ENCODE data around the gene EPHA2. TPM values are rescaled to one million over a fixed set of nuclear protein-coding genes. Genes with fewer than 3 reads are reported as not detected.
A peak's percentile ranks its signal among the peaks of the same experiment; 100 is the strongest.

The EPHA2 gene
- polyA plus RNA-seq (2013): 27.6 and 30.3 TPM in 2 replicates

DNA sequence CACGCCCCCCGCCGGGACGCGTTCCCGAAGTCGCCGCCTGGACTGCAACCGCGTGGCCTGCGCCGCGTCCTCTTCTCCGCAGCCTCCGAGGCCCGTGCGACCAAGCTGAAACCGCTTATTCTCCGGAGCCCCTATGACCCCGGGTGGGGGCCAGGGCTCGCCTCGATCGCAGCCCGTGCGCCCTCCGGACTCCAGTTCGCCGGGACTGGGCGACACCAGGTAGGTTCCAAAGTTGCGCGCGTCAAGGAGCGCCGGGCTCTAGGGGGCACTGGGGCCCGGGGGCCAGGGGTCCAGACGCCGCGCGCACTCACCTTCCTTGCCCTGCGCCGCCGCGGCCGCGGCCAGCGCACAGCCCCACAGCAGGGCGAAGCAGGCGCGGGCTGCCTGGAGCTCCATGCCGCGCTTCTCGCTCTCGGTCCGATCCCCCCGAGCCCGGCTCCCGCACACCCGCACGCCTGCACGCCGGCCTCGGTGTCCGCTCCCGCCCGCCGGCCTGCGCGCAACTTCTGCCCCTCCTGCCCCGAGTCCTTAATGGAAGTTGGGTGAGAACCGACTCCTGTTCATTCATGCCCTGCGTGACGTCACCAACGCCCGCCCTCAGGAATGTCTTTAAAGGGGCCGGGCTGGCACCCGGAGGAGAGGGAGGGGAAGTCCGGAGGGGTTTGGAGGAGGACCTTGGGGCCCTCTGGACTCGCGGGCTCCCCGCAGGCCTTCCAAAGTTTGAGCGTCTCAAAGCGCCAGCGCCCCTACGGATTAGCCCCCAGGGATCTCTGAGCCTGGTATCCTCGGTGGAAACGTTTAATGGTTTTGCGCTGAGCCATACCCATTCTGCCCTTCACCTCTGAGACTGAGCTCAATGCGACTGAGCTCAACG is at the start of gene EPHA2:
Gene EPHA2, minus strand, starts transcription at position 533 of the 874 bp plus-strand sequence. Its CDS starts 137 bp downstream, at position 396.
- Histone ChIP-seq H2BK12ac (ENCODE audit: low read length) (peak within 1 kb of the TSS; percentile 61), H3K4me3 (ENCODE audit: low read depth, low read length) (peak within 1 kb of the TSS; percentile 85), H3K23ac (ENCODE audit: low read length) (no peak within 1 kb of the TSS), H3K9me3 (ENCODE audit: insufficient read depth, low read depth, low read length) (no peaks in the 10 kb centered on the region), H3K4me1 (ENCODE audit: control insufficient read depth in 1 of 2, insufficient read depth in 2 of 2, low read length in 2 of 2) (peaks cover 35 to 38% of the 10 kb centered on the region in 2 experiments), H3K18ac (ENCODE audit: low read length) (peak within 1 kb of the TSS; percentile 96), H3K79me1 (ENCODE audit: low read length) (peaks cover 48% of the 10 kb centered on the region), H3K4me2 (ENCODE audit: low read length) (peak within 1 kb of the TSS; percentile 79), H3K14ac (ENCODE audit: low read length) (peak within 1 kb of the TSS; percentile 86), H2BK120ac (ENCODE audit: insufficient read depth, low read length, poor library complexity) (peak within 1 kb of the TSS; percentile 82), H4K12ac (ENCODE audit: low read depth, low read length) (peak within 1 kb of the TSS; percentile 54), H2BK5ac (ENCODE audit: low read depth, low read length, poor library complexity) (peak within 1 kb of the TSS; percentile 70), H3K27me3 (ENCODE audit: insufficient read depth, low read length) (no peaks in the 10 kb centered on the region), H2AK5ac (ENCODE audit: low read length) (peak within 1 kb of the TSS; percentile 78), H4K91ac (ENCODE audit: low read depth, low read length) (peak within 1 kb of the TSS; percentile 86), H4K8ac (ENCODE audit: low read depth, low read length) (peak within 1 kb of the TSS; percentile 67), H3K9ac (ENCODE audit: low read length) (peak within 1 kb of the TSS; percentile 84), H3K4ac (ENCODE audit: low read depth, low read length) (peak within 1 kb of the TSS; percentile 31), H2AFZ (ENCODE audit: insufficient read depth, low read length, poor library complexity) (peak within 1 kb of the TSS; percentile 26), H3K27ac (ENCODE audit: low read depth, low read length) (peak within 1 kb of the TSS; percentile 68), H3K36me3 (ENCODE audit: control insufficient read depth in 1 of 2, insufficient read depth in 2 of 2, low read length in 2 of 2) (peaks cover 2 to 3% of the 10 kb centered on the region in 2 experiments), H3K79me2 (ENCODE audit: control insufficient read depth, insufficient read depth, low read length, poor library complexity) (peaks cover 24% of the 10 kb centered on the region)
- WGBS (ENCODE audit: extremely low coverage, insufficient coverage, insufficient read length): no CpG with 5 or more reads among the region's 89 CpGs
- peak; percentile 52 to 65 for DNase-seq

DNA sequence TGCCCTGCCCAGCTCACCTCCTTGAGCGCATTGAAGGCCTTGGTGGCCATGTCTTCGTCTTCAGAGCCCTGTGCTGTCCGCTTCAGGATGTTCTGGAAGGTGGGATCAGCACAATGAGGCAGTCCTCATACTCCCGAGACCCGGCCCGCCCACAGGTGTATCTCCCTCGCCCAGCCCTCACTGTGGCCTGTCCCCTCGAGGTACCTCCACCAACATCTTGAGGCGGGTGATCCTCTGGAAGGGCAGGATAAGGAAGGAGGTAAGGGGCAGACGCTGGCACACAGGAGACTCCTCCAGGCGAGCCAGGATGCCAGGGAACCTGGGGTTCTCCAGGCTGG is 49.4 kb upstream of the EPHA2 start:
- Histone ChIP-seq H2BK12ac (ENCODE audit: low read length) (no peak overlapping the region), H3K23ac (ENCODE audit: low read length) (no peak overlapping the region), H2AFZ (ENCODE audit: insufficient read depth, low read length, poor library complexity) (no peak overlapping the region), H3K27ac (ENCODE audit: low read depth, low read length) (no peak overlapping the region), H3K79me2 (ENCODE audit: control insufficient read depth, insufficient read depth, low read length, poor library complexity) (peaks cover 2% of the 10 kb centered on the region), H3K9ac (ENCODE audit: low read length) (no peak overlapping the region), H3K4ac (ENCODE audit: low read depth, low read length) (no peak overlapping the region), H2AK5ac (ENCODE audit: low read length) (peak overlapping the region; percentile 7), H3K9me3 (ENCODE audit: insufficient read depth, low read depth, low read length) (peaks cover 1% of the 10 kb centered on the region), H3K79me1 (ENCODE audit: low read length) (peaks cover 15% of the 10 kb centered on the region), H3K27me3 (ENCODE audit: insufficient read depth, low read length) (no peaks in the 10 kb centered on the region), H2BK5ac (ENCODE audit: low read depth, low read length, poor library complexity) (no peak overlapping the region), H3K36me3 (ENCODE audit: control insufficient read depth in 1 of 2, insufficient read depth in 2 of 2, low read length in 2 of 2) (peaks cover 22 to 26% of the 10 kb centered on the region in 2 experiments), H3K4me2 (ENCODE audit: low read length) (no peak overlapping the region), H3K18ac (ENCODE audit: low read length) (no peak overlapping the region), H3K4me3 (ENCODE audit: low read depth, low read length) (no peak overlapping the region), H4K12ac (ENCODE audit: low read depth, low read length) (no peak overlapping the region), H3K4me1 (ENCODE audit: control insufficient read depth in 1 of 2, insufficient read depth in 2 of 2, low read length in 2 of 2) (peaks cover 10 to 11% of the 10 kb centered on the region in 2 experiments), H2BK120ac (ENCODE audit: insufficient read depth, low read length, poor library complexity) (no peak overlapping the region), H4K91ac (ENCODE audit: low read depth, low read length) (no peak overlapping the region), H4K8ac (ENCODE audit: low read depth, low read length) (no peak overlapping the region), H3K14ac (ENCODE audit: low read length) (no peak overlapping the region)
- DNase-seq: no peak
- WGBS (ENCODE audit: extremely low coverage, insufficient coverage, insufficient read length): no CpG with 5 or more reads among the region's 11 CpGs

DNA sequence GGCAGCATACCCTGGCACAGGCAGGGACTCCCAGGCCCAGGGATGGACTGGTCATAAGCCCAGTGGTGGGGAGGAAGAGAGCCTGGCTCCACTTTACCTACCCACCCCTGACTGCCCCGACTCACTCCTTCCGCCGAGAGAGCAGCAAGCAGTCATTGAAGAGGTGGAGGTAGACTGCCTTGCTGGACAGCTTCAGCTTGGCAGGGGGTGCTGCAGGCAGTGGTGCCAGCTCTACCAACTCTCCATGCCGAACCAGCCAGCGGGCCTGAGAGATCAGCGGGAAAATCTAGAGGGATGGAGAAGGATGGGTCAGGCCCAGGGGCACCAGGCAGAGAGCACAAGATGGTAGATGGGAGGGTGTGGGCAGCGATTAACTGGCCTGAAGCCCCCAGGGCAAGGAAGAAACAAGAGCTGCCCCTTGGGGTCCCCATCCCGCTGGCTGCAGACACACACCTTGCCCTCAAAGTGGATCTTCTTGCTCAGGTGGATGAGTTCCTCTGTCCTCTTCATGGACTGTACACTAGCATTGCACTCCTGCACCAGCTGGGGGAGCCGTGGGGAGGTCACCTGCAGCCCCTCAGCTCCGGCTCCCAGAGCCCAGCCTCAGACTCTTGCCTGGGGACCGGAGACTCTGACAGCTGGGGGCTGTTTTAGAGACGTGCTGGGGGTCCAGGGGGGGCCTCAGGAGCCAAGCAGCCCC is 48.9 kb upstream of the EPHA2 start:
- peaks cover 2% of the 10 kb centered on the region for H3K79me2 ChIP-seq (ENCODE audit: control insufficient read depth, insufficient read depth, low read length, poor library complexity)
- H3K27me3 ChIP-seq (ENCODE audit: insufficient read depth, low read length): no peaks in the 10 kb centered on the region
- DNase-seq: no peak
- H4K8ac ChIP-seq (ENCODE audit: low read depth, low read length): no peak overlapping the region
- H4K91ac ChIP-seq (ENCODE audit: low read depth, low read length): no peak overlapping the region
- no peak overlapping the region for H3K9ac ChIP-seq (ENCODE audit: low read length)
- H2AK5ac ChIP-seq (ENCODE audit: low read length): no peak overlapping the region
- H2BK5ac ChIP-seq (ENCODE audit: low read depth, low read length, poor library complexity): no peak overlapping the region
- H3K79me1 ChIP-seq (ENCODE audit: low read length): peaks cover 15% of the 10 kb centered on the region
- no CpG with 5 or more reads among the region's 12 CpGs for WGBS (ENCODE audit: extremely low coverage, insufficient coverage, insufficient read length)
- peaks cover 1% of the 10 kb centered on the region for H3K9me3 ChIP-seq (ENCODE audit: insufficient read depth, low read depth, low read length)
- peaks cover 10 to 11% of the 10 kb centered on the region in 2 experiments for H3K4me1 ChIP-seq (ENCODE audit: control insufficient read depth in 1 of 2, insufficient read depth in 2 of 2, low read length in 2 of 2)
- no peak overlapping the region for H2AFZ ChIP-seq (ENCODE audit: insufficient read depth, low read length, poor library complexity)
- no peak overlapping the region for H4K12ac ChIP-seq (ENCODE audit: low read depth, low read length)
- no peak overlapping the region for H3K4me3 ChIP-seq (ENCODE audit: low read depth, low read length)
- H3K27ac ChIP-seq (ENCODE audit: low read depth, low read length): no peak overlapping the region
- no peak overlapping the region for H3K14ac ChIP-seq (ENCODE audit: low read length)
- H2BK12ac ChIP-seq (ENCODE audit: low read length): no peak overlapping the region
- H2BK120ac ChIP-seq (ENCODE audit: insufficient read depth, low read length, poor library complexity): no peak overlapping the region
- H3K4me2 ChIP-seq (ENCODE audit: low read length): no peak overlapping the region
- H3K36me3 ChIP-seq (ENCODE audit: control insufficient read depth in 1 of 2, insufficient read depth in 2 of 2, low read length in 2 of 2): peaks cover 22 to 26% of the 10 kb centered on the region in 2 experiments
- H3K18ac ChIP-seq (ENCODE audit: low read length): no peak overlapping the region
- H3K23ac ChIP-seq (ENCODE audit: low read length): no peak overlapping the region
- H3K4ac ChIP-seq (ENCODE audit: low read depth, low read length): no peak overlapping the region

DNA sequence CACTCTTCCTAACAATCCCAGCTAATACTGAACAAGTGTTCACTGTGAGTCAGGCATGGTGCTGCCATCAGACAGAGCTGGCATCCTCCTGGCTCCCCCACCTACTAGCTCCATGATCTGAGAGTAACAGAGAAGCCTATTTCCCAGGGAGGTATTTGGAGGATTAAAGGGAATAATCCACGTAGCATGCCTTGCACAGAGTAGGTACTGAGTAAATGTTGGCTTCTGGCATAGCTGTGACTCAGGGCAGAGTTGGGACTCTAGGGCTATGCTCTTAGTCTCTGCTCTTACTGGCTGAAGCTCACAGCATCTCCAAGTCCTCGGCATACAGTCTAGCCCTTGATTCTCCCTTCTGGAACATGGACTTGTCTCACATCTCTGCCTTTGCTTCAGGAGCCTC is 48.3 kb upstream of the EPHA2 start:
- no CpG with 5 or more reads among the region's 2 CpGs for WGBS (ENCODE audit: extremely low coverage, insufficient coverage, insufficient read length)
- Histone ChIP-seq H3K4me1 (ENCODE audit: control insufficient read depth in 1 of 2, insufficient read depth in 2 of 2, low read length in 2 of 2) (peaks cover 10 to 11% of the 10 kb centered on the region in 2 experiments), H4K8ac (ENCODE audit: low read depth, low read length) (no peak overlapping the region), H4K91ac (ENCODE audit: low read depth, low read length) (no peak overlapping the region), H3K9ac (ENCODE audit: low read length) (no peak overlapping the region), H2AK5ac (ENCODE audit: low read length) (no peak overlapping the region), H3K36me3 (ENCODE audit: control insufficient read depth in 1 of 2, insufficient read depth in 2 of 2, low read length in 2 of 2) (peaks cover 23 to 27% of the 10 kb centered on the region in 2 experiments), H3K18ac (ENCODE audit: low read length) (no peak overlapping the region), H3K4me3 (ENCODE audit: low read depth, low read length) (no peak overlapping the region), H2AFZ (ENCODE audit: insufficient read depth, low read length, poor library complexity) (no peak overlapping the region), H2BK12ac (ENCODE audit: low read length) (no peak overlapping the region), H3K4me2 (ENCODE audit: low read length) (no peak overlapping the region), H3K23ac (ENCODE audit: low read length) (no peak overlapping the region), H3K9me3 (ENCODE audit: insufficient read depth, low read depth, low read length) (peaks cover 1% of the 10 kb centered on the region), H3K14ac (ENCODE audit: low read length) (no peak overlapping the region), H3K27me3 (ENCODE audit: insufficient read depth, low read length) (no peaks in the 10 kb centered on the region), H3K79me2 (ENCODE audit: control insufficient read depth, insufficient read depth, low read length, poor library complexity) (peaks cover 2% of the 10 kb centered on the region), H3K27ac (ENCODE audit: low read depth, low read length) (no peak overlapping the region), H2BK120ac (ENCODE audit: insufficient read depth, low read length, poor library complexity) (no peak overlapping the region), H4K12ac (ENCODE audit: low read depth, low read length) (no peak overlapping the region), H3K79me1 (ENCODE audit: low read length) (peaks cover 15% of the 10 kb centered on the region), H2BK5ac (ENCODE audit: low read depth, low read length, poor library complexity) (no peak overlapping the region), H3K4ac (ENCODE audit: low read depth, low read length) (no peak overlapping the region)
- no peak for DNase-seq

Measured in trophoblast cell (in vitro differentiated cells and primary cell).